HG03159 (cell line): ENCODE data around the gene KRT75.
"Not testable (repeated sequence)": the region's sequence is repeated elsewhere in the genome, so short reads cannot be mapped to it uniquely, and the experiment has no call there.

Source experiments
- ATAC-seq: cut with Tn5 transposase; IDR thresholded peaks from one replicate; pipeline ENCODE4 v1.9.1; 2021; ENCODE audit warnings: mild to moderate bottlenecking, moderate library complexity; ENCODE audit not compliant: unreplicated experiment

The KRT75 gene

DNA sequence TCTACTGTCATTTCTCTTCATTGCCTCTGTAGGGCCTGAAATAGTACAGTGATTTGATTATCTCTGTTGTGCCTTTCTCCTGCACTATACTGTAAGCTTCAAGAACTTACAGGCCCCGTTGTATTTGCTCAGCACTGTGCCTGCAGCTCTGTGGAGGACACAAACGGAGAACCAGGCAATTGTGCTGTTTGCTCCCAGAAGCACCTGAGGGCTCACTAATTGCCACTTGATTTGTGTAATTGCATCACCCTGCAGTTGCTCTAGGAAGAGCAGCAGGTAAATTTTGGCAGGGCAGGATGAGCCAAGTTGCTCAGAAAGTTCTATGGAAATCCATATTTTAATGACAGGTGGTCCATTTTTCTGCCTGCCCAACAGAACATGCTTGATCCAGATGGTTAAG is 16.4 kb downstream of the KRT75 start:
- ATAC-seq = no peak

DNA sequence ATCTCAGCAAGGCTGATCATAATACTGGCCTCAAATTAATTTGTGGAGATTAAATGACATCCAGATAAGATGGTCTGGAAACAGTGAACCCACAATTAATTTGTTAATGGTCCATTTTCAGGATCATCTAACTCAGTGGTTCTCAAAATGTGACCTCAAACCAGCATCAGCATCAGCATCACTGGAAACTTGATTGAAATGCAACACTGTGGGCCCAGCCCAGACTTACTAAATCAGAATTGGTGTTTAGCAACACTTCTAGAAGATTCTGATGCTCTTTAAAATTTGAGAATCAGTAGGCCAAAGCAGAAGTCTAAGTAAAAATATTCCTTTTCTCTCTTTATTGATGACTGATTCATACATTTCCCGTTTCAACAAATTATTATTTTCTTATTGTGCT is 17.4 kb downstream of the KRT75 start:
- ATAC-seq = no peak

DNA sequence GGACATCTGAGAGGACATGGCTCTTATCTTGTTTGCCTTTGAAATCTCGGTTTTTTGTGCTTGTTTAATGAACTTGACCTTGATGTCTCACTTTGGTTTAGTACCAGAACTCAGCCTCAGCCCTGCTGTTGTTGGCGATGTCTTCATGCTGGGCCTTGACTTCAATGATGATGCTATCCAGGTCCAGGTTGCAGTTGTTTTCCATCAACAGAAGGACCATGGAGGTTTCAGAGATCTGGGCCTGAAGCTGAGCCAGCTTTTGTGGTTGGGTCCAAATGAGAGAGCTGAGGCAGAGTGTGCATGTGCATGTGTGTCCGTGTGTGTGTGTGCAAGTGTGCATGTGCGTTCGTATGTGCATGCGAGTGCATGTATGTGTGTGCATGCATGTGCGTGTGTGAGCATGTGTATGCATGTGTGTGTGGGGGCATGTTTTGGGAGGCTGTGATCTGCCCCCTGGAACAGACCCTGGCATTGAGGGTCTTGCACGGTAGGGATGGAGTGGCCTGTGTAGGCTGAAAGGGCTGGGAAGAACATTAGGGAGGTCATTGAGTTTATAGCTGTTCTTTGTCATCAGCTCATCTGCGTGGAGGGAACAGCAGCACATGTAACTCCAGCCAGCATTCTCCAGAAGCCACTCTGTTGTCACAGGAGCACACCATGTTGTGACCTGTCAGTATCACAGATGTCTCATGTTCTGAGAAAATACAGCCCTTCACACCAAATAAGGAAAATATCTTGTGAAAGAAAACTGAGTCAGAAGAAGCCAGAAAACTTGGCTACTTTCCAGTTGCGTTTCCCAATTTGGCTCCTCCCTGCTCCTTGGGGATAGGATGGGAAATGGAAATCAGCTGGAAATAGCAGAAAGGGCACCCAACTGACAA is 18.1 kb downstream of the KRT75 start:
- ATAC-seq = no peak

DNA sequence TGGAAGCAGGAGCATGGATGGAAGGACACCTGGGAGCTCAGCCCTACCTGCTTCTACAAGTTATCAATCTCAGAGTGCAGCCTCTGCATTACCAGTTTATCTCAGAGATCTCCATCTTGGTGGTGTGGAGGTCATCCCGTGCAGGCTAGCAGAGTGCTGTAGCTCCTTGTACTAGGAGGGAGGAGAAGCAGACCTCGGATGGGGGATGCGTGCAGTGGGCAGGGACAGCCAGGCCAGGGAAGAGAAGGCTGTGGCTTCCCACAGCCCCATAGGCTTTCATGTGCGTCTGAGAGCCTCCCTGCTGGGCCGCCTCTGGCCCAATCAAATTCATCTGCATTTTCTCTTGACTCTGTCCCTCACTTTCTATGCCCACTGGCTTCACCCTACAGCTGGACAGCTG is 19.2 kb downstream of the KRT75 start:
- ATAC-seq = no peak

DNA sequence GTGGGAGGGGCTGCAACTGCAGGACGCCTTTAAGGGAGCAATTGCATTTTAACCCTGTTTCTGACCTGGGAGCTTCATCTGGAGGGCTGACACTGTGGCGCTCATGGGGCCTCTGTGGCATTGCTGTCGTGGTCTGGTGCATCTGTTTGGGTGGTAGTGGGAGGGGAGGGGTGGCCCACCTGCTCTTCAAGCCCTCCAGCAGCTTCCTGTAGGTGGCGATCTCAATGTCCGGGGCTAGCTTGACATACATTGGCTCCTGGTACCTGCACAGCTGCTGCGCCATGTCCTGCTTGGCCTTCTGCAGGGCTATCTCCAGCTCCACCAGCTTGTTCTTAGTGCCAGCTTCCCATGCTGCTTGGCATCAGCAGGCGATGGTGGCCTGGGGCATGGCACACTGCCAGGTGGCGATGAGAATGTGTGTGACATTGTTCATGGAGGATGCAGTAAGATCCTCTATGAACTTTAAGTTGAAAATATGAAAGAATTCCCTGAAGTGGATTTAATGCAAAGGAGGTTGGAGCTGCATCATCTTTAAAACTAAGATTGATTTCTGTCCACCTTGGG is 20.3 kb downstream of the KRT75 start:
- ATAC-seq = no peak

DNA sequence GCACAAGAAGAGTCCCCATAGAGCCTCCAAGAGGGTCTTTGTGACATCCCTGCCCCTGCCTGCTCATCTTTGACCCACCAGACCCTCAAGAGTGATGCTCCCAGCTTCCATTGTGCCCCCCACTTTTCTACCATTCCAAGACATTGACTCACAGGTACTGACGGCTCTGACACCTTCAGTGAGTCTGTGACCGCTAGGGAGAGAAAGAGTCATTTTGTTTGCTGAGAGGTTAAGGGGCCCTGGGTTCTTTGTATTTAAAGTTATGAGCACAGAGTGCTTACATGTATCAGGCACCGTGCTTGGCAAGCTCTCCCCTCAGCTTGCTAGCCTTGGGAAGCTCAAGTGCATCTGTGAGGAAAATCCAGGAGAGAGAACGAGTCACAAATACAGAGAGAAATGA is 21.0 kb downstream of the KRT75 start:
- no peak for ATAC-seq

- ATAC-seq = no peak
Measured at GRCh38 chr12:52411815-52412214, 22.4 kb downstream of the KRT75 start.

- not testable (repeated sequence) for ATAC-seq
Measured at GRCh38 chr12:52410589-52411248, 23.5 kb downstream of the KRT75 start.

- no peak for ATAC-seq
Measured at GRCh38 chr12:52407918-52408317, 26.3 kb downstream of the KRT75 start.

DNA sequence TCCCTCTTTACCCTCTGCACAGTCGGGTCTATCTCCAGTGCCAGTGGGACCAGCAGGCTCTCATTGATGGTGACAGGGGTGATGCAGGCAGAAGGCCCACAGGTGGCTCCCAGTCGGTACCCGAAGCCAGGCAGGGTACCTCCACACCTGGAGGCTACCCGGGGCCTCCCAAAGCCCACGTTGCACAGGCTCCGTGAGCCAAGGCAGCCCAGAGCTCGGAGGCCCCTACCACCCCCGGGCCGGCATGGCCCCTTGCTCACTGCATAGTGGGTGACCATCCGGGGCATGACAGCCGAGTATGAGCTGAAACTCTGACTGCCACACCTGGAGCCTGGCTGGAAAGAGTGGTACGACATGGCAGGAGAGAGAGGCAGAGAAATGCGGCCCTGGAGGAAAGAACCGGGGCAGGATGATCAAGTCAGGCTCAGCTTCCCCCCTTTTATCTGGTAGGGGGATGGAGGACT is 28.2 kb downstream of the KRT75 start, which contains the start of gene KRT82:
TSS of gene KRT82 (minus strand) at position 414 of the 464 bp plus-strand sequence. CDS start at position 356, 58 bp downstream.
- no peak for ATAC-seq

DNA sequence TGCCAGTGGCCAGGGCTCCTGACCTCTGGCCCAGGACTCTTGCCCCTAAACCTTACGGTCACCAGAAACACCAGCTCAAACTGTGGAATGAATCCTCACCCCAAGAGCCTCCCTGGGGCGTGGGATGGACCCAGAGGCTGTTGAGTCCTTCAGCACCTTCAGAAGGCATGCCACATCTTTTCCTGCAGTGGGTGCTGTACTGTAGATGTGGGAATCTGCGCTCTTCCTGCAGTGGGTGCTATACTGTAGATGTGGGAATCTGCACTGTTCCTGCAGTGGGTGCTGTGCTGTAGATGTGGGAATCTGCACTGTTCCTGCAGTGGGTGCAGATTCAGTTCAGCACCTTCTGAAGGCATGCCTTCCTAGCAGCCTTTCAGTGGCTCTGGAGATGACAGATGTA is 29.2 kb downstream of the KRT75 start:
- ATAC-seq = no peak

GRCh38 chr12:52403561-52403960 is 30.6 kb downstream of the KRT75 start:
- no peak for ATAC-seq

- ATAC-seq = no peak
Measured at GRCh38 chr12:52402873-52403540, 31.2 kb downstream of the KRT75 start.

- no peak for ATAC-seq
Measured at GRCh38 chr12:52402377-52402776, 31.8 kb downstream of the KRT75 start.

- no peak for ATAC-seq
Measured at GRCh38 chr12:52401926-52402325, 32.2 kb downstream of the KRT75 start.

GRCh38 chr12:52401526-52401925 is 32.6 kb downstream of the KRT75 start:
- no peak for ATAC-seq

DNA sequence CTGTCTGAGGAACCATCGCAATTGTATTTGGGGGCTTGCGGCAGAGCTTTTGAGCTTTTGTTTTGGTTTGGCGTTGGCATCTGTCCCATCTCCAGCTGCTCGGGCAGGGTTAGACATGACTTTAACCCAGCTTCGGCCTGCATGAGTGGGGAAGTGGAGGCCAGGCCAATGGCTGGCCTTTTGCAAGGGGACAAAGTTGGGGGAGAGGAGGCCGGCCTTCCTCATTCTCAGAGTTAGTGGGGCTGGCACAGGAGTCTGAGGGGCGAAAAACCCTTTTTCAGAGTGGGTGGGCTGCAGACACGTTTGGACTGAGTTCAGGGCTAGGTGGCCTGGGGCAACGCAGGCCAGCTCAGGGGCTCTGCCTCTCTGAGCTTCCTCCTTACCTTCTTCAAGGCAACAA is 33.3 kb downstream of the KRT75 start:
- ATAC-seq = no peak

DNA sequence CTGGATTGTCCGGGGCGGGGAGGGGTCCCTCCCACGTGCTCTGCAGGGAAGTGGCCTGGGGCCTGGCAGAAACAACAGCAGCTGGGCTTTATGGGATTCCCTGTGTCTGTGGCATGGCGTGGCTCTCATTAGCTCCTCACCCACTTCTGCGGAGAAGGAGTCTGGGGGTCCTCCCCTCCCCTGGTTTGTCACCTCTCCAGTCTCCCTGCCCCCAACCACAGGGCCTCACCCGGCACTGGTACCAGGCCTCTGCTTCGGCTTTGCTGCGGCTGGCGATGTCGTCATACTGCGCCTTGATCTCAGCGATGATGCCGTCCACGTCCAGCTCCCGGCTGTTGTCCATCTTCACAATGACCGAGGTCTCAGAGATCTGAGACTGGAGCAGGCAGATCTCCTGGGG is 34.4 kb downstream of the KRT75 start:
- ATAC-seq = no peak

DNA sequence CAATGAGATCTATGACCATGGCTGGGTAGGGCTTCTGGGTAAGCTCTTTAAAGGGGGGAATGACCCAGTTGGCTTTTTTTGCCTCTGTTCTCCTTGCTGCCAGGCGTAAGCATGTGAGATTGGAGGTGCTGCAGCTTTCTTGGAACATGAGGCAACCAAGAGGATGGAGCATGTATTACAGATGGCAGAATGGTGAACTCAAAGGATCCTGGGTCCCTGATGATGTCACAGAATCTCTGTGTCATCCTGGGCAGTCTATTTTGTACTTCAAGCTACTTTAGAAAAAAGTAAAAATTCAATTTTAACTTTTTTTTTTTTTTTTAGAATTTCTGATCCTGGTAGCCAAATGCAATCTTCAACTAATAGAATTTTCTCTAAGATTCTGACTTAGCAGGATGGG is 36.0 kb downstream of the KRT75 start:
- no peak for ATAC-seq

DNA sequence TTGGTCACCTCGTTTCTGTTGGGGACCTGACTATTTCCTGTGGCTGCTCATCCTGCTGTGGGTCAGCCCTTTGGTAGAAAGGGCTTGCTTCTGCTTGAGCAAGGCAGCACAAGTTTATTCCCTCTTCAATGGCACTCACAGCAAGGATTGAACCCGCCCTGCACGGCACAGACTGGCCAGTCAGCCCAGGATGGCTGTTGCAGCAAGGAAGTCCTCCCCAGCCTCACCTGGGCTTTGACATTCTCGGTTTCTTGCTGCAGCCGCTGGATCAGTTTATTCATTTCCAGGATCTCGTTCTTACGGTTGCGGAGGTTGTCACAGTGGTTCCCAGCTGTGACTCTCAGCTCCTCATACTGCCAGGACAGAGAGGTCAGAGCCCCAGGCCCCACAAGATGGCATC is 37.5 kb downstream of the KRT75 start:
- no peak for ATAC-seq

GRCh38 chr12:52395761-52396434 is 38.3 kb downstream of the KRT75 start:
- no peak for ATAC-seq
